CD4-positive, alpha-beta T cell treated with Interferon gamma for 1 hour (primary cell): Measurements from ENCODE around the gene RPS6KB2.
A peak's percentile ranks its signal among the peaks of the same experiment; 100 is the strongest.
"Not testable (repeated sequence)": the region's sequence is repeated elsewhere in the genome, so short reads cannot be mapped to it uniquely, and the experiment has no call there.

Experiments
- DNase-seq: peaks from one replicate; pipeline ENCODE4 v3.0.0-alpha.2; 2020

Gene RPS6KB2

GRCh38 chr11:67468456-67468758 lies 40.1 kb downstream of the RPS6KB2 start:
- no peak for DNase-seq

- peak; percentile 93 for DNase-seq
These were observed 40.6 kb downstream of the RPS6KB2 start, which contains the start of gene TMEM134 for GRCh38 chr11:67468759-67469507. Gene TMEM134, minus strand, starts transcription at chr11:67469251. Its CDS starts 59 bp downstream, at chr11:67469192.

GRCh38 chr11:67469508-67469811 lies 41.2 kb downstream of the RPS6KB2 start:
- no peak for DNase-seq

- DNase-seq = no peak
These were observed 42.2 kb downstream of the RPS6KB2 start for GRCh38 chr11:67470337-67471002.

GRCh38 chr11:67472882-67473281 lies 44.6 kb downstream of the RPS6KB2 start:
- no peak for DNase-seq

GRCh38 chr11:67476692-67477091 lies 48.4 kb downstream of the RPS6KB2 start:
- DNase-seq = not testable (repeated sequence)

GRCh38 chr11:67477344-67478050 lies 49.2 kb downstream of the RPS6KB2 start:
- DNase-seq = not testable (repeated sequence)

- DNase-seq = no peak
These were observed 54.1 kb downstream of the RPS6KB2 start for GRCh38 chr11:67482275-67482826.

GRCh38 chr11:67482827-67483798 lies 54.8 kb downstream of the RPS6KB2 start, which contains the start of gene AIP:
Gene AIP, plus strand, starts transcription at chr11:67483026. Its CDS starts 133 bp downstream, at chr11:67483159.
- DNase-seq = peak; percentile 97

- DNase-seq = peak; percentile 32
These were observed 55.8 kb downstream of the RPS6KB2 start for GRCh38 chr11:67483831-67484665.

- peak; percentile 65 for DNase-seq
These were observed 56.6 kb downstream of the RPS6KB2 start for GRCh38 chr11:67484847-67485311.
